H1 (cell line): ENCODE results near the gene PDE4D. TPM values are rescaled to one million over a fixed set of nuclear protein-coding genes. Genes with fewer than 3 reads are reported as not detected.

Experiments
- CTCF ChIA-PET: fragments of 300-600 bp; sonication (Branson Sonifier 250); formaldehyde crosslinking; loops from one replicate; lab custom pipeline; 2021; ENCODE audit not compliant: partially characterized antibody; lab: Charles Lee
- POLR2A ChIA-PET: fragments of 300-600 bp; sonication (Branson Sonifier 250); formaldehyde crosslinking; loops from one replicate; lab custom pipeline; 2021; ENCODE audit warnings: inconsistent platforms; ENCODE audit not compliant: partially characterized antibody; lab: Charles Lee
- DNase-seq, 2 experiments: peaks; one replicate each; pipeline versions ENCODE4 v3.0.0 to v3.0.0-alpha.2; 2010 to 2022; ENCODE audit warnings: low spot score in 2 of 2, low read depth in 1 of 2, mixed read lengths in 1 of 2
- FAIRE-seq: peaks from 2 replicates; lab custom pipeline; 2011; peaks lifted over from hg19 to GRCh38; lab: Jason Lieb, UNC
- H2AFZ ChIP-seq: 2 replicates; pipeline ENCODE4 v1.8.1; 2012; ENCODE audit warnings: low read length, inconsistent platforms
- H2AK5ac ChIP-seq: 2 replicates; pipeline ENCODE4 v1.6.1; 2013; ENCODE audit warnings: low read depth, low read length
- H2BK120ac ChIP-seq: replicated peaks from 2 replicates; pipeline ENCODE3; 2013; ENCODE audit warnings: low read depth, low read length, inconsistent platforms
- H2BK12ac ChIP-seq: 2 replicates; pipeline ENCODE4 v1.6.1; 2013; ENCODE audit warnings: low read depth, low read length
- H2BK15ac ChIP-seq: 2 replicates; pipeline ENCODE4 v1.6.1; 2013; ENCODE audit warnings: low read length
- H2BK20ac ChIP-seq: 2 replicates; pipeline ENCODE4 v1.6.1; 2013; ENCODE audit warnings: low read length
- H2BK5ac ChIP-seq: 2 replicates; pipeline ENCODE4 v1.6.1; 2013; ENCODE audit warnings: low read depth, low read length
- H3K14ac ChIP-seq: 2 replicates; pipeline ENCODE4 v1.6.1; 2013; ENCODE audit warnings: inconsistent platforms; ENCODE audit not compliant: insufficient read length
- H3K18ac ChIP-seq: 2 replicates; pipeline ENCODE4 v1.6.1; 2013; ENCODE audit warnings: low read length; ENCODE audit errors: extremely low read depth
- H3K23ac ChIP-seq: 2 replicates; pipeline ENCODE4 v1.6.1; 2013; ENCODE audit warnings: inconsistent platforms; ENCODE audit not compliant: insufficient read length
- H3K23me2 ChIP-seq: 2 replicates; pipeline ENCODE4 v1.6.1; 2013; ENCODE audit warnings: low read depth, low read length
- H3K27ac ChIP-seq: 2 replicates; pipeline ENCODE4 v1.6.1; 2011; ENCODE audit warnings: low read depth, low read length, inconsistent platforms
- H3K27me3 ChIP-seq, 4 experiments: replicated peaks in 1 of 4; 1 replicate in 1 of 4; 2 replicates in 3 of 4; pipeline versions ENCODE4 v1.6.1 to v1.8.1; 2011 to 2013; ENCODE audit warnings: low read length in 3 of 4, mild to moderate bottlenecking in 3 of 4, inconsistent platforms in 2 of 4, mixed read lengths in 2 of 4, moderate library complexity in 1 of 4; ENCODE audit not compliant: control insufficient read depth in 3 of 4, insufficient read depth in 3 of 4; ENCODE audit errors: extremely low read depth in 1 of 4
- H3K36me3 ChIP-seq, 4 experiments: 2 replicates each; pipeline versions ENCODE4 v1.6.1 to v1.8.1; 2011 to 2013; ENCODE audit warnings: mild to moderate bottlenecking in 4 of 4, low read length in 3 of 4, moderate library complexity in 2 of 4, control low read depth in 1 of 4, inconsistent platforms in 1 of 4; ENCODE audit not compliant: insufficient read depth in 4 of 4, control insufficient read depth in 2 of 4
- H3K4ac ChIP-seq: replicated peaks from 2 replicates; pipeline ENCODE3; 2013; ENCODE audit warnings: low read length, low read depth, mixed read lengths, inconsistent platforms; ENCODE audit not compliant: insufficient read length
- H3K4me1 ChIP-seq, 4 experiments: replicated peaks in 1 of 4; 1 replicate in 1 of 4; 2 replicates in 3 of 4; pipeline versions ENCODE4 v1.6.1 to v1.8.1; 2011 to 2013; ENCODE audit warnings: low read length in 3 of 4, inconsistent platforms in 2 of 4, mixed read lengths in 1 of 4; ENCODE audit not compliant: insufficient read depth in 4 of 4, control insufficient read depth in 3 of 4
- H3K4me2 ChIP-seq, 2 experiments: 2 replicates each; pipeline versions ENCODE4 v1.6.1 to v1.8.1; 2011 to 2013; ENCODE audit warnings: low read depth in 2 of 2, low read length in 2 of 2, control low read depth in 1 of 2, inconsistent platforms in 1 of 2, mild to moderate bottlenecking in 1 of 2; ENCODE audit not compliant: insufficient read depth in 1 of 2
- H3K4me3 ChIP-seq, 4 experiments: fragments of 200-600, 300-600 bp in 1 of 4; sonication (generic), shearing (Covaris generic), sonication (Bioruptor Twin) in 1 of 4; 2 replicates each; pipeline versions ENCODE4 v1.5.1 to v1.8.1; 2011 to 2016; ENCODE audit warnings: low read length in 4 of 4, low read depth in 3 of 4, control low read depth in 2 of 4, inconsistent platforms in 2 of 4, mild to moderate bottlenecking in 2 of 4, mixed read lengths in 1 of 4, moderate library complexity in 1 of 4; ENCODE audit not compliant: insufficient read depth in 2 of 4; ENCODE audit errors: extremely low read depth in 1 of 4
- H3K56ac ChIP-seq: replicated peaks from 2 replicates; pipeline ENCODE3; 2013; ENCODE audit warnings: low read depth, mild to moderate bottlenecking, mixed read lengths, low read length, inconsistent platforms; ENCODE audit not compliant: insufficient read length
- H3K79me1 ChIP-seq: 2 replicates; pipeline ENCODE4 v1.6.1; 2013; ENCODE audit warnings: low read depth, low read length, control low read depth
- H3K79me2 ChIP-seq, 2 experiments: 2 replicates each; pipeline versions ENCODE4 v1.6.1 to v1.8.1; 2012 to 2013; ENCODE audit warnings: low read length in 2 of 2, mild to moderate bottlenecking in 2 of 2, inconsistent platforms in 1 of 2; ENCODE audit not compliant: insufficient read depth in 2 of 2, control insufficient read depth in 1 of 2
- H3K9ac ChIP-seq, 4 experiments: replicated peaks in 1 of 4; 1 replicate in 1 of 4; 2 replicates in 3 of 4; pipeline versions ENCODE4 v1.6.1 to v1.8.1; 2011 to 2013; ENCODE audit warnings: low read depth in 3 of 4, low read length in 3 of 4, control low read depth in 2 of 4, mild to moderate bottlenecking in 2 of 4, moderate library complexity in 2 of 4, inconsistent platforms in 1 of 4; ENCODE audit errors: extremely low read depth in 1 of 4
- H3K9me3 ChIP-seq, 2 experiments: 2 replicates each; pipeline versions ENCODE4 v1.6.1 to v1.8.1; 2012 to 2013; ENCODE audit warnings: mild to moderate bottlenecking in 2 of 2, moderate library complexity in 2 of 2, control low read depth in 1 of 2, inconsistent platforms in 1 of 2, low read depth in 1 of 2, low read length in 1 of 2, mixed read lengths in 1 of 2; ENCODE audit not compliant: insufficient read depth in 2 of 2
- H4K20me1 ChIP-seq, 2 experiments: replicated peaks in 1 of 2; 2 replicates each; pipeline versions ENCODE3 to v1.8.1; 2011 to 2013; ENCODE audit warnings: inconsistent platforms in 2 of 2, low read length in 2 of 2, mild to moderate bottlenecking in 1 of 2; ENCODE audit not compliant: insufficient read depth in 2 of 2, control insufficient read depth in 1 of 2
- H4K5ac ChIP-seq: 2 replicates; pipeline ENCODE4 v1.6.1; 2013; ENCODE audit warnings: low read length, low read depth, mixed read lengths, inconsistent platforms; ENCODE audit not compliant: insufficient read length
- H4K8ac ChIP-seq: 2 replicates; pipeline ENCODE4 v1.8.0; 2013; ENCODE audit warnings: mild to moderate bottlenecking, moderate library complexity, low read length, inconsistent platforms; ENCODE audit not compliant: insufficient read depth; ENCODE audit errors: extremely low read depth
- H4K91ac ChIP-seq: replicated peaks from 2 replicates; pipeline ENCODE3; 2013; ENCODE audit warnings: low read length, mixed read lengths, inconsistent platforms; ENCODE audit not compliant: insufficient read length
- BACH1 ChIP-seq: IDR thresholded peaks from 2 replicates; pipeline ENCODE4 v1.6.1; 2012; ENCODE audit warnings: low read length, improper control_type of control experiment
- BCL11A ChIP-seq, 2 experiments: IDR thresholded peaks; one replicate each; pipeline ENCODE4 v1.6.1; 2011; ENCODE audit warnings: low read depth in 2 of 2, low read length in 2 of 2, mild to moderate bottlenecking in 2 of 2
- BRCA1 ChIP-seq: IDR thresholded peaks from 2 replicates; pipeline ENCODE4 v1.6.1; 2012; ENCODE audit warnings: low read depth, low read length, improper control_type of control experiment
- CTBP2 ChIP-seq: IDR thresholded peaks from 2 replicates; pipeline ENCODE4 v1.7.0; 2011; ENCODE audit warnings: borderline replicate concordance, mild to moderate bottlenecking, moderate library complexity, mixed read lengths, low read length; ENCODE audit not compliant: insufficient read depth, insufficient read length
- FOSL1 ChIP-seq: IDR thresholded peaks from 2 replicates; pipeline ENCODE4 v1.6.1; 2011; ENCODE audit warnings: mild to moderate bottlenecking, low read depth, low read length, moderate library complexity; ENCODE audit not compliant: insufficient read depth
- NANOG ChIP-seq: IDR thresholded peaks from 2 replicates; pipeline ENCODE4 v1.6.1; 2011; ENCODE audit warnings: low read length, low read depth, mild to moderate bottlenecking, inconsistent platforms; ENCODE audit not compliant: insufficient read depth, poor library complexity, severe bottlenecking
- RXRA ChIP-seq: IDR thresholded peaks from 2 replicates; pipeline ENCODE4 v1.6.1; 2011; ENCODE audit warnings: low read depth, mild to moderate bottlenecking, low read length, moderate library complexity; ENCODE audit not compliant: insufficient read depth
- SIN3A ChIP-seq, 2 experiments: IDR thresholded peaks in 1 of 2; conservative IDR thresholded peaks in 1 of 2; 2 replicates each; pipeline ENCODE4 v1.6.1; 2011 to 2012; ENCODE audit warnings: low read length in 2 of 2, improper control_type of control experiment in 1 of 2, low read depth in 1 of 2, mild to moderate bottlenecking in 1 of 2
- SP4 ChIP-seq: IDR thresholded peaks from 2 replicates; pipeline ENCODE4 v1.6.1; 2012; ENCODE audit warnings: low read length, inconsistent platforms
- TCF12 ChIP-seq: IDR thresholded peaks from 2 replicates; pipeline ENCODE4 v1.6.1; 2011; ENCODE audit warnings: low read depth, mild to moderate bottlenecking, low read length
- WGBS, 2 experiments: shearing (Covaris generic) in 1 of 2; methylation state at CpG; one replicate each; pipeline versions ENCODE4 v1.1.6 to v1.1.7; 2013 to 2015; ENCODE audit warnings: low lambda C conversion rate in 2 of 2, mixed read lengths in 2 of 2, inconsistent platforms in 1 of 2, low coverage in 1 of 2, missing lambda C conversion rate in 1 of 2; ENCODE audit not compliant: insufficient replicate concordance in 2 of 2, insufficient coverage in 1 of 2, insufficient read length in 1 of 2; ENCODE audit errors: extremely low coverage in 1 of 2, missing lambda C conversion rate in 1 of 2; 5-methylcytosine and 5-hydroxymethylcytosine counted together
- polyA plus RNA-seq, 7 experiments: library from polyadenylated mRNA; depleted of rRNA in 3 of 7; stranded (reverse) in 5 of 7; unstranded in 2 of 7; fragments of >200 nt in 5 of 7; fragments of 200-250 nt in 2 of 7; gene quantifications; 1 replicate in 5 of 7; 2 replicates in 1 of 7; 4 replicates in 1 of 7; pipeline versions ENCODE4 v1.2.1 to v1.2.3, GENCODE V29; 2011 to 2013; ENCODE audit warnings: missing spikeins in 2 of 7, mixed read lengths in 2 of 7
- total RNA-seq: library from RNA; stranded (reverse); fragmentation: NEBNext Ultra II Directional; extraction: Animal tissue kit (Norgen Biotek cat#: 25700); gene quantifications from 2 replicates; pipeline ENCODE4 v1.2.1, GENCODE V29; 2021

Gene PDE4D
- total and polyA plus RNA-seq, 2 of the 8 experiments (the other 6 are each of a cell fraction or from before 2014, with no cell fraction given): 2.3 to 3.7 TPM

DNA sequence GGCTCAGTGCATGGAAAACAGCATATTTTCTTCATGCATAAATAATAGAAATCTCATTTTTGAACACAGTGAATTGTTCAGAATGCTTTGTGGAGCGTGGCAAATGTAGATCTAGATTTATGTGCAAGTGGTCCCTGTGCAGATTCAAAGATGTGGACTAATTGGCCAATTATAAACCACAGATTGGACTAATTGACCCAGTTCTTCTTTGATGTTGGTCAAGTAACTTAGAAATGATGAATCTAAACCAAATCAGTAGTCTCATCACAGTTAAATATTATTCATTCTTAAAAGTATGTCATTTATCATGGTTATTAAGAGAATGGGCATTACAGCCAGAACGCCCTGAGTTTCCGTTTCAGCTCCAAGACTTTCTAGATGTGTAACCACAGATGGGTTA lies 11.7 kb upstream of the PDE4D start:
- POLR2A ChIA-PET: no interaction called here
- Histone ChIP-seq H2BK15ac (no peak overlapping the region), H2BK20ac (no peak overlapping the region), H3K23ac (no peak overlapping the region), H3K27ac (no peak overlapping the region), H3K14ac (no peak overlapping the region), H3K9me3 (no peaks in the 10 kb centered on the region), H3K4me3 (no peak overlapping the region), H4K8ac (no peak overlapping the region), H4K5ac (no peak overlapping the region), H3K79me2 (no peaks in the 10 kb centered on the region), H3K23me2 (no peaks in the 10 kb centered on the region), H4K91ac (no peak overlapping the region), H3K27me3 (no peaks in the 10 kb centered on the region), H3K4ac (no peak overlapping the region), H3K56ac (no peak overlapping the region), H2BK120ac (no peak overlapping the region), H2AFZ (no peak overlapping the region), H4K20me1 (no peaks in the 10 kb centered on the region), H3K36me3 (no peaks in the 10 kb centered on the region), H2BK5ac (no peak overlapping the region), H3K79me1 (no peaks in the 10 kb centered on the region), H3K9ac (no peak overlapping the region), H3K4me2 (no peak overlapping the region), H2BK12ac (no peak overlapping the region), H3K18ac (no peak overlapping the region), H3K4me1 (no peaks in the 10 kb centered on the region), H2AK5ac (no peak overlapping the region)
- FAIRE-seq: no peak
- WGBS, 2 experiments: 90% methylated on average over 3 of the region's 3 CpGs; no CpG with 5 or more reads in 1 of the 2 experiments
- no peak for DNase-seq
- CTCF ChIA-PET: no interaction called here
- TF ChIP-seq SIN3A (conservative IDR thresholded peaks at IDR 0.05 in 1 of 2, IDR thresholded peaks at IDR 0.05 in 1 of 2; ENCODE audit: low read depth in 1 of 2, low read length in 2 of 2) (no peak), RXRA (no peak), SP4 (no peak), BCL11A (IDR thresholded peaks at IDR 0.05; ENCODE audit: low read depth in 2 of 2, low read length in 2 of 2) (no peak), CTBP2 (no peak), BRCA1 (no peak), NANOG (no peak), BACH1 (no peak), TCF12 (no peak), FOSL1 (no peak)
